Stimulated activated CD8-positive, alpha-beta memory T cell treated with anti-CD3 and anti-CD28 coated beads, Interleukin-12 subunit alpha, Interleukin-12 subunit beta, amount 100 ng/mL, for 24 hours (primary cell): ENCODE results near the gene LINS1.

Experiments used
- DNase-seq: peaks from one replicate; pipeline ENCODE4 v3.0.0-alpha.2; 2020; ENCODE audit errors: extremely low read depth

Gene LINS1, protein sequence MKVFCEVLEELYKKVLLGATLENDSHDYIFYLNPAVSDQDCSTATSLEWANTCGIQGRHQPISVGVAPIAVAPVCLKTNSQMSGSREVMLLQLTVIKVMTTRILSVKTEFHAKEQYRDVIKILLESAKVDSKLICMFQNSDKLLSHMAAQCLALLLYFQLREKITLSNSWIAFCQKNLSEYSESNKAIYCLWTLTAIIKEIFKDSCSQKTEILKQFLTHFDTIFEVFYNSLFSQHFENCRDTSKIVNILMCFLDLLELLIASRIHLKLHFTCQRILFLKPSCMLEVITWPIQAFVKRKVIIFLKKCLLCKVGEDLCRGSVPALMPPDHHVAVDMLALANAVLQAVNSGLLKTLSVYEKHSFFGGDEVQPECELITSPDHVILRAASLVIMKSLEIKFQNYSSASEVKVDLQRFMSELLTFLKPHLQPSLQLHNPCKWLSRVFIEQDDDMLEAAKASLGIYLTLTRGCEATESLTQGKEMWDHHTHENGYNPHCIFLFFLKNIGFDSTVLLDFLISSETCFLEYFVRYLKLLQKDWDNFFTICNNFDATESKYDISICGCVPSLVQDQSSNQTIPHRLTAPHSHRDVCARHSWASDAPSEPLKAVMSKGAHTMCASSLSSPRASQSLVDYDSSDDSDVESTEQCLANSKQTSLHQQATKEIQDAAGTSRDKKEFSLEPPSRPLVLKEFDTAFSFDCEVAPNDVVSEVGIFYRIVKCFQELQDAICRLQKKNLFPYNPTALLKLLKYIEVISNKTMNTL

DNA sequence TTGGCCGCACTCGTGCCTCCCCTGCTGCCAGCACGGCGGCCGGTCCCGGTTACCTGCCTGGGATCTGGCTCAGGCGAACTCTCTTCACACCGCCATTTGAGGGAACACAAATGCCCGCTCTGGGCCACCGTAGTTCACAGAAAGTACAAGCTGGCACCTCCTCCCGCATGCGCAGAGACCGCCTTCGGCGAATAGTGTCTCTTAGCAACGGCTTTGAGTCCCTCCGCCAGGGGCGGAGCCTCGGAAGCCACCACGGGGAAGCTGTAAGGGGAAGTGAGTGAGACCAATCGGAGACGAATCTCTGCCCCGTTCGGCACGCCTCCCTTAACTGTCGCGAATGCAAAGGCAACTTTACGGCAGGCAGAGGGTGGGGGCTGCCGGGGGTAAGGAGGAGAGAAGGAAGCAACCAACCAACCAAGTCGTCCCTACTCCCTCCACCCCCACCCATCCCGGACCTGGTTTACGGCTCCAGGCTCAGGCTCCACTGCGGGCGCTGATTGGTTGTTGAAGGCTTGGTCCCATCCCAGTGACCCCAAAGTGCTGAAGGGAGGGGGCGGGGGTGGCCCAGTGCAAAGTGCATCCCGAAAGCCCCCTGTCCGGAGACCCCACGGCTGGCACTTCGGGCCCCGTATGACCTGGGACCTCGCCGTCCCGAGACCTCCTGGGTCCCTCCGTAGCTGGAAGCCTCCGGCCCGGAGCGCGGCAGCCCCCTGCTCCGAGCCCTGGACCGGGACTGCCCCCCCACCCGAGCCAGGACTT, at the start of gene LINS1, which contains the start of gene ASB7:
Gene LINS1, minus strand, starts transcription at position 121 of the 759 bp plus-strand sequence. CDS start 21,342 bp downstream, outside the sequence.
Gene ASB7, plus strand, starts transcription at position 526 of the 759 bp plus-strand sequence. CDS start 9,628 bp downstream, outside the sequence.
- peak; percentile 100 for DNase-seq

DNA sequence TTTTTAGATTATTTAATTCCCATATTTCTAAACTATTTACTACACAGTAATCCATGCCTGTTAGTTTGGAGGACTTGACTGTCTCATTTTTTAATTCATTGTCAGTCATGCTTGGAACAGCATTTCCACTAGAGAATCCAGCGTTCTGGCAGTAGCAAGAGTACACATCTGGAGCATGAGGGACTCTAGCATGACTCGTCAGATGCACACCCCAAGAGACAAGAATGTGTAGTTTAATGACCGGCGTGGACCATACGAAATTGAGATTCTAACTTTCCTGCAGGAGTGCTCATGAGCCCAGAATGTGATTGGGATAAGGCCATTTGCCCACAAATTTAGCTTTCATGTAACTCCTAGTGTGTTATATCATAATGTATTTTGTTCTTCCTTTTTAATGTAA, 49.3 kb upstream of the LINS1 start:
- DNase-seq: no peak

DNA sequence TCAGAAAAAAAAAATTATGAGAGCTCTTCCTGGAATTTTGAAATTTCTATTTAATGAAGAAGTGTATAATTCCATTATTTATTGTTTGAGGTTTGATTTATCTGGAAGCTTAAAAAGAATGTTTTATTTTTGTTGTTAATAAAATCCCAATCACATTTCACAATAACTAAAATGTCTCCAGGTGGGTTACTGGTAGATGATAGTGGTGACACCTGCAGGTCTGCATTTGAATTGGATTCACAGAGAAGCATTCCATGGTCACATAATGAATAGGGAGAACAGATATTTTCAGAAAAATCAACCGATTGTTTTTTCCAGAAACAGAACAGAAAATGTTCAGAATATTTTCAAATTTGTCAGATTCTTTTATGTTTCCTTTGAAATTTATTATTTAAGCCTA, 48.7 kb upstream of the LINS1 start:
- no peak for DNase-seq

DNA sequence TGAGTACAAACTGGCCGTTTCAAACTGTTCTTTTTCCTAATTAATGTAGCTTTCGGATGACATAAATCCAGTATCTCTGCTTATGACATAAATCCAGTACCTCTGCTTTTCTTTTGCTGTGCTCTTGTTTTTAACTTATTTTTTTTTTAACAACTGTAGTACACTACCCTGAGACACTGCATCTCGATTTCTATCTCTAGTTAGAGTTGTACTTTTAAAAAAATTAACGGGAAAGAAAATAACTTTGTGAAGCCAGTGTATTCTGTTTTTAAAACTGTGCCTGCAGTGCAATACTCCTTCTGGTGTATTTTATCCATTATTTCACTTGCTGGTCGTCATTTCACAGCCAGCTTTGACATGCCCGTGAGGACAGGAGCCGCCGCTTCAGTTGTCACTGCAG, 47.0 kb upstream of the LINS1 start:
- no peak for DNase-seq

DNA sequence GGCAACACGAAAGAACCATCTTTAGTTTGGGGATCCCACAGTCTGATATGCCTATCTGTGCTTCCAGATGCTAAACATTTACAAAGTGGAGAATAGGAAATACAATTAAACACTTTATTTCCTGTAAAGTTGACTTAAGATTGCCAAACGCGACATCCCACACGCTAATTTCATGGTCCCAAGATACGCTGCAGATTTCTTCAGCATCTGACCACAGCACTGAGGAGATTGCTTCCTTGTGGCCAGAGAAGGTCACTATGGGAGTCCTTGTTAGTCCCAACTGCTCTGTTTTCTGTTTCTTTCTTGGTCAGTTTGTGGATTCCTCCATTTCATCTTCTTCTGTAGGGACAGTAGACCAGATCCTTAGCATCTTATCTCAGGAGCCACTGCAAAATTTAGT, 43.7 kb upstream of the LINS1 start:
- DNase-seq: no peak

DNA sequence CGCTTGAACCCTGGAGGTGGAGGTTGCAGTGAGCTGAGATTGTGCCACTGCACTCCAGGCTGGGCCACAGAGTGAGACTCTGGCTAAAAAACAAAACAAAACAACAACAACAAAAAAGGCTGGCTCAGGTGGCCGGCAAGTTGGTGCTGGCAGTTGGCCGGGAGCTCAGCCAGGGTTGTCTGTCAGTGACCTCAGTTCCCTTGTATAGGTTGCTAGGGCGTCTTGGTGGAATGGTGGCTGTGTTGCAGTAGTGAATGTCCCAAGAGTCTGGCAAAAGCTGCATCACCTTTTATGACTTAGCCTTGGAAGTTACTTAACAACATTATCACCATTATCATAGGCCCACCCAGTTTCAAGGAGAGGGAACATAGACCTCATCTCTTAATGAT, 41.0 kb upstream of the LINS1 start:
- no peak for DNase-seq

DNA sequence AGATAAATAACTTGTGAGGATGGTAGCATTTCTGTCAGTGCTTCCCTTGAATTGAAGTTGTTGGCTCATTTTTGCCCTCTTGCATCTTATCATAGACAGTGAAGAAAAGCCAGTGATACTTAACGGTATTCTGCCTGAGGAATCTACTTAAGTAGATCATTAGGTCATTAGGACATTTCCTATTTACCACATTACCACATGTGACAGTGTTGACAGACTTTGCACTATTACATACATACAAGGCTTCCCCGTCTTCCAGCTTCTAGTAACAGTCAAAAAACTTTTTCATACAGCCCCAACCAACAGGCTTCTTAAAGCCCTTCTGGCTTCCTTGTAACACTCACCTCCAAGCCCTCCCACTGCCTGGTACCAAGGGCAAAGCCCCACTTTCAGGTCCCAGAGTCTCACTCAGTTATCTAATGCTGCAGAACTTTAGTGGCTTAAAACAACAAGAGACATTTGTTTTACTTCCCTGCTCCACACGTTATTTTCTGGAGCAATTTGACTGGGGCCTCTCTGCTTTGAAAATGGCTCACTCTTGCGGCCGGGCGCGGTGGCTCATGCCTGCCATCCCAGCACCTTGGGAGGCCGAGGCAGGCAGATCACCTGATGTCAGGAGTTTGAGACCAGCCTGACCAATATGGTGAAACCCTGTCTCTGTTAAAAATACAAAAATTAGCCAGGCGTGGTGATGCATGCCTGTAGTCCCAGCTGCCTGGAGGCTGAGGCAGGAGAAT, 40.4 kb upstream of the LINS1 start:
- DNase-seq: no peak

DNA sequence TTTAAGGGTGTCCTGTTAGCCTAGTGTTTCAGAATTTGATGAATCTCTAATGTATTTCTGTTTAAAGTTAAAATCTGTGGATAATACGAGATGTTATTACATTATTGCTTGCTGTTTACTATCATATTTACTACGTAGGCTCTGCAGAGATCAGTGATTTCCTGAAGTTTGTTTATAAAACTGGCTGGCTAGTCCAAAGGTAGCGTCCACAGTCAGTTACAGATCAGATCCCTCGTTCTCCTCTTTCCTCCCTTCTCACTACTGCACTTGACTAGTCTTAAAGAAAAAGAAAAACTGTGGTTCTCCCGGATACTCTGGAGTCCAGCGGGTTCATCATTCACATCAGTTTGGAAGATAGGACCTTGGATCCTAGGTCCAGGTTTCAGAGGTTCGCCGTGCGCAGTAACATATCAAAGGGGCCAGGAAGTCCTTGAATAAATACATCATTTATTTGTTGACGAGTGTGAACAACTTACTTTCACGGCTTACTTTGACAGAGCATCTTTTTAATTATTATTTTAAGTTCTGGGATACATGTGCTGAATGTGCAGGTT, 36.3 kb upstream of the LINS1 start:
- DNase-seq: no peak

DNA sequence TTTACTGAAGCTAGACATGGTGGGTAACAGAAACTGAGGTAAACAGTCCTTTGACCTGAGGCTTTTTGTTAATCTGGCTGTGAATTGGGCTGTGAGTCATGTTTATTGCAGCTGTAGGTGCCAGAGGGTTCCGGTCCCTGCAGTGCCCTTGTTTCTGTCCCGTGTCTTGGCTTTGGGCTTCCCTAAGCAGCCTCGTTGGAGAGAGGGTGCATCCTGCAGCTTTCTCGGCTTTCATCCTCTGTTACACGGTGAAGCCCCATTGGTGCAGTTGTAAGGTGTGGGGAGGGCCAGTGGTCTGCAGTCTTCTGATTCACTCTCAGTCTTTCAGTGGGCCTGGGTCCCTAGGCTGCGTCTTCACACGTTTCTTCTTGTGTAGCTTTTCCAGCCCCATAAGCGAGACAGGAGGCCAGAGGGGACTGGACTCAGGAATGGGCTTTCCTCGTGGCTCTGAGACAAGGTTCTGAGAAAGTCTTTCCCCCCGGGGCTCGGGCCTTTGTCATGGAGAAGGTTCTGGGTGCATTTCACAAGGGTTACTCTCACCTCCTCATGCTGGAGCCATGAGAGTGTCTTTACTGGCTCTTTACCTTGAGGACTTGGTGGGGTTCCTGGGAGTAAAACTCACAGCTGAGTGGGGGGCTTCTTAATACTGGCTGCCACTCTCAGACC, 33.6 kb upstream of the LINS1 start:
- no peak for DNase-seq

DNA sequence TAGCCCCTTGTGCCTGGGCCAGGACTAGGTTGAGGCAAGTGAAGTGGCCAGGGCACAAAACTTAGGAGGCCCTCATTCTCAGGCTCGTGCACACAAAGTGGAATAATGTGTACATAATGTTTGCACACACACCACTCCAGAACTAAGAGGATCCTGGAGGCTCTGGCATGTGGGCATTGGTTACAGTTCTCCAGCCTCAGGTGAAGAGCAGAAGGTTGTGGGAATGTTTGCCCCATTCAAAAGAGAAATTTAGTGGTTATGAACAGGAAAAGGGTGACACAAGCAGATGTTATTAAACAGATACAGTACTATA, 31.7 kb upstream of the LINS1 start:
- no peak for DNase-seq

DNA sequence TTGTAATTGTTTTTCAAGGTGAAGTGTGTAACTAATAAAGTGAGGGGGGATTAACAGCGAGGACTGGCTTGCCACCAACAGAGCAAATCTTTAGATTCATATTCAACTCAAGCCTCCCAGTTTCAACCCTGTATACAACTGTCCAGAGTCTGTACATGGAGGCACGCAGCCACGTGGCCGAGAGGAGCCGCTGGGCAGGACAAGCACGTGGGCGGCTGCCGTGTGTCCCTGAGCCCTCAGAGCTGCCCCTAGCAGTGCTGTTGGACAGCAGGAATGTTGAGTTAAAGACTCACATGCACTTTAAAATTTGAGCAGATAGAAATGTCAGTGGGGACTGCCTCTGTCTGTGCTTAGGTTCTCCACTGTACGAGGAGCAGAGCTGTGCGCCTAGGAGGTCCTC, 29.8 kb upstream of the LINS1 start:
- DNase-seq: no peak

DNA sequence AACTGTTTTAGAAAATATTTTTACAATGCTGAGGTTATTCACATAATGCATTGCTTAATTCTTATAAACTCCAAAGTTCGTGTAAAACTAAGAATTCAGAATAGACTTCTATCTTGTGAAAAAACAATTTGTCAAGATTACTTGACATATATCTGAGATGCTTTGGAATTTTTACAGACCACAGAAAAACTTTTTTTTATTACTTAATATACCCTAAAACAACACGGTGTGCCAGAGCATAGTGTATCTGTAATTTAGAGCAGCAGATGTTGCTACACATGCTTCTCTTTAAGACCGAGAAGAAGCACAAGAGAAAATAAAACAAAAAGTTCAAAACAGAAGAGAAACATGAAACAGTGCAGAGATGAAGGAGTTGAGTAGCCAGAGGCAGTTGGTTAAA, 26.8 kb upstream of the LINS1 start:
- DNase-seq: no peak

DNA sequence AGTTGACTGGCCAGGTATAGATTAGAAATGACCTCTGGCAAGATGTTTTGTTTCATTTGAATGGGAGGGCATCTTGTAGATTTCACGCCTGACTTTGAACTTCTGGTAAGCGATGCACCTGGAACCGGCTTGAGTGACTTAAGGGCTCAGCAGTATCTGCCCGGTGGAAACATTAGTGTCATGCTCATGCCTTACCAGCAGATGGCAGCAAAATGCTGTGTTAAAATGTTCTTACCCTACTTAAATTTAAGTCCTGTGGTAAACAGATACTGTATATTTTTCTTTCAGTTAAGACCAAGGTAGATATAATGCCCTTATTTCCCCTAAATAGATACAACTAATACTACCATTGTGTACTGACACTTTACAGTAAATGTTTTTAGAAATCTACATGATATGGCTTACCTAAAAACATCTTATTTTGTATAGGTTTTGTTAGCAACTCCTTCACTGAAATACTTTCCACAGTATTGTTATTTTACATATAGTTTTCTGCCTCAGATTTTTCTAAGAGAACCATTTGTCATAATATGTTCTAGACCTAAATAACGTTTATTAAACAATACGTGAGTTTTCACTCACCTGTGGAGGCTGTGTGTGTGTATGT, 25.9 kb upstream of the LINS1 start:
- peak; percentile 9 for DNase-seq

DNA sequence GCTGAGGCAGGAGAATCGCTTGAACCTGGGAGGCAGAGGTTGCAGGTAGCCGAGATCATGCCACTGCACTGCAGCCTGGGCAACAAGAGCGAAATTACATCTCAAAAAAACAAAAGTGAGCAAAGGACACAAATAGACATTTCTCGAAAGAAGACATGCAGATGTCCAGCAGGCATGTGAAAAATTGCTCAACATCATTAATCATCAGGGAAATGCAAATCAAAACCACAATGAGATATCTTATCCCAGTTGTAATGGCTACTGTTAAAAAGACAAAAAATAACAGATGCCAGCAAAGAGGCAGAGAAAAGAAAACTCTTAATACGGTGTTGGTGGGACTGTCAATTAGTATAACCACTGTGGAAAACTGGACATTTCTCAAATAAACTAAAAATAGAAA, 21.3 kb upstream of the LINS1 start:
- no peak for DNase-seq

DNA sequence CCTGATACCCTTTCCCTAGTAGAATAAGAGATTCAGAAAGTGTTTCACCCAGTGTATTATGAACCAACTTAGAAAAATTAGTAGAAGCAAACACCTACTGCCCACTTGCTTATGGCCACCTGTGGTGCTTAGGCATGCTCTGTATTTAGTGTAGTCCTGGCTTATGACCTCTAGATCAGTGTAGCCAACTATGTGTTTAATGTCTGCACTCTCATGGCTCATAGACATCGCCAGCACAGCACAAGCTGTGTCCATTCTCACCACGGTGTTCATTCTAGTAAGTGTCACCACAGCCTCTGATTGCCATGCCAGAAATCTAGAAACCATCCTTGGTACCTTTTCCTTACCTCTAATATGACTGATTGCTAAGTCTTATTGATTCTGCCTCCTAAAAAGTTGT, 14.7 kb upstream of the LINS1 start:
- DNase-seq: no peak

DNA sequence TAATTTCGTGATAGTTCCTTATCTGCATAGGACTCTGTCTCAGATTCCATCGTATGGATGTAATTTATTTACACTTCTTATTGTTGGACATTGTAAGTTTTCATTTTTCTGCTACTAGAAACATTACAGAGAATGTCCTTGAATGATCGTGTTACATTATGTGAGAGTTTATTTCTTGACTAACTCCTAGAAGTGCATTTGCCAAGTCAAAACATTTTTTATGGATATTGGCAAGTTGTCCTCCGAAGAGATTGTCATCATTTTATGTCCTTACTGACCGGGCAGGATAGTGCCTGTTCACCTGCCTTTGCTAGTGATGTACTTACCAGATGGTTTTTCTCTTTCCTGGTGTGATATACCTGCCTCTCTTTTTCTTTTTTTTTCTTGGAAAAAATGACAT, 13.8 kb upstream of the LINS1 start:
- no peak for DNase-seq

DNA sequence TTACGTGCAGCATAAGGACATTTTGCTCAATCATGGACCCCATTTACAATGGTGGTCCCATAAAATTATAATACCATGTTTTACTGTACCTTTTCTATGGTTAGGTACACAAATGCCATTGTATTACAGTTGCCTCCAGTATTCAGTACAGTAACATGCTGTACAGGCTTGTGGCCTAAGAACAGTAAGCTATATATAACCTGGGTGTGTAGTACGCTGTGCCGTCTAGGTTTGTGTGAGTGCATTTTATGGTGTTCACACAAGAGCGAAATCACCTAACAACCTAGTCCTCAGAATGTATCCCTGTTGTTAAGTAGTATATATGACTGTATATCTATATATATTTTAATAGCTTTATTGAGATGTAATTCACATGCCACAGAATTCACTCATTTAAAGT, 12.9 kb upstream of the LINS1 start:
- no peak for DNase-seq

DNA sequence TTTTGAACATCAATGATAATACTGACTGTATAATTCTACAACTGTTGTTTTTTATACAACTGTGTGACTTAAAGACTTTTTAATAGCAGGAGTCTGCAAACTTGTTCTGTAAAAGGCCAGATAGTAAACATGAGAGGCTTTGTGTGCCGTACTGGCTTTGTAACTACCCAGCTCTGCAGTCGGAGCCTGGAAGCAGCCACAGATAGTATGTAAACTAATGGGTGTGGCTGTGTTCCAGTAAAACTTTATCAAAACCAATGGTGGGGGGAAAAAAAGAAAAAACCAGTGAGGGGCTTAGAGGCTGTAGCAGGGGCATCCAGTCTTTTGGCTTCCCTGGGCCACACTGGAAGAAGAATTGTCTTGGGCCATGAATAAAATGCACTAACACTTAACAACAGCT, 12.4 kb upstream of the LINS1 start:
- no peak for DNase-seq

DNA sequence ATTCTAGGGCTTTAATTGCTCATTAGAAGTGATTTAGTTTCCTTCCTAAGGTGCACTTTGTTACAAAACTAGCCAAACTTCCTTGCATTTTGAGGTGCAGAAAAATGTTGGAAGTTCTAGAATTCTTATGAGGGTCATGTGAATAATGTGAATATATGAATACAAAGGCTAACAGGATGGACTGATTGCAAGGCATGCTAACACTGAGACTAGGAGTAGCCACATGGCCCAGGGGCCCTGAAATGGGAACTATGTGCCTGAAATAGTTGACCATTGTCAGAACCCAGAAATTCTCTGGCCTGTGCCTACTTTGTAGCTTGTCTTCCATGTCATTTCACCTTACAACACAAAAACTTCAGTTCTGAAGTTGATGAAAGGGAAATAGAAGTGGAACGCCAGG, 11.2 kb upstream of the LINS1 start:
- DNase-seq: no peak

DNA sequence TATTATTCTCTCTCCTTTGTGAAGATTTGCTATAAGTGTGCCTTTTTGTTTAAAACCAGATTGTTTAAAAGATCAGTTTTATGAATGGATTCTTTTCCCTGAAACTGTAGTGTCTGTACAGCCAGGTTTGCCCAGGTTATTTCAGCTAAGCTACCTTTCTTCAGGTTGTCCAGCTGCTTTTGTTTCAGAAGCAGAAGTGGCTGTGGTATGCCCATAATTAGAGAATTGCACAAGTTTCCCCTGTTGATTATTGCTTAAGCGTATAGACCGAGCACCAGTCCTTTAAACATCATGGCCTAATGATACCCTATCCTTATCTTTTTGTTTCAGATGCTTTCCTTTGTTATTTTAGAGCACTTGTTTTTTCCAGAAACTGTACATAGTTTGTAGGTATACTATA, 10.6 kb upstream of the LINS1 start:
- DNase-seq: no peak
